NCI-H526 treated with DMSO at 0.1 percent for 48 hours (cell line): Measurements from ENCODE around the gene TLE1.

Experiments
- DNase-seq: peaks from one replicate; lab custom pipeline; 2025; lab: John Stamatoyannopoulos, UW

Gene TLE1

GRCh38 chr9:81549500-81550206, 139.7 kb downstream of the TLE1 start:
- no peak for DNase-seq

DNA sequence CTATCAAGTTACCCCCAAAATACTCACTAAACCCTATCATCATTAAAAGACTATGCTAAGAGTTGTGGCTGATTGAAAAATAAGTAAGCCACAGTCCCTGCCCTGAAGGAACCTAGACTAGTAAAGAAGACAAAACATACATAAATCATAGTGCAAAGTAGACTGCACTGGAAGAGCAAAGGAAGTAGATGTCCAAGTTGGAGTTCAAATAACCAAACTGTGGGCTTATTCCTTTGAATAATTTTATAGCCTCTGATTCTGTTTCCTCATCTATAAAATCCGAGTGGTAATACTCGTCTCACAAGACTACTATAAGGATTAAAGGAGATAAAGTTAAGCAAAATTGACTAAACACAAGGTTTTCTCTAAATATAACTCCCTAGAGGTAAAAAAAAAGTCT, 140.4 kb downstream of the TLE1 start:
- DNase-seq = no peak

- no peak for DNase-seq
Measured at GRCh38 chr9:81546489-81546888, 142.9 kb downstream of the TLE1 start.

DNA sequence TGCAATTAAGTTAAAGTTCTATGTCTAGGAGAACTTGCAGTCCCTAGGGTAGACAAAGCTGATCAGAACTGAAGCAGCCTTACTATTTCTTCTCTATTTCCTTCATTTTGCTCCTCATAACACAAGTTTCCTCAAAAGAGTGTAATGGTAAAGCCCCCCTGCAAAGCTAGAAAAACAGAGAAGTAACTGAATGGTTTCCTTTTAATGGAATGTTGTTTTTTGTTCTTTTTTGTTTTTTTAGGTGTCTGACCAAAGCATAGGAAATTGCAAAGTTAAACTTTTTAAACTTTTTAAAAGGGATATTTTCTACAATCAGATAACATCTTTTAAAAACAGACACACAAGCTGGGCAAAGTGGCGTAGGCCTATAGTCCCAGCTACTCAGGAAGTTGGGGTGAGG, 145.7 kb downstream of the TLE1 start:
- DNase-seq = no peak

GRCh38 chr9:81542118-81542889, 147.0 kb downstream of the TLE1 start:
- no peak for DNase-seq

DNA sequence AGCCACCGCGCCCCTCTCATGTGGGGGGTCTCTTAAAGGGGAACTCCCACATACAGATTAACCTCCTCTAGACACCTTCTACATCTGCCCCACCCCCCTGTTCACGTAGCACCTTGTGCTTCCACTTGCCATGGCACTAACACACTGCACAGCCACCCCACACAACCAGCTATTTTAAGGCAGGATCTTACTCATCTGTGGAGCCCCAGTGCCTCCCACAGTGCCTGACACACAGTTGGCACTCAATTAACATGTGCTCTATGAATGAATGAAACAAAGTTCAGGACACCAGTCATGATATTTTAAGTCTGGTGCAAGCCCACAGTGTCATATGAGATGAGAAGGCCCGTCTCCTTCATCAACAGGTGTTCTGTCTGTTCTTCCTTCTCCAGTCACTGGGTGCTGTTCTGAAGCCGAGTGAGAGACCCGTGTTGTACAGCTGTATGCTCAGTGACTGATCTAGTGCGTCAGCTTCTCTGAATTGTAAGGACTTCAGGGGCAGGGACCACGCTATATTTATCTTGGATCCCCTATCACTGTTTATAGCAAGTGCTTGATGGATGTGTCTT, 149.1 kb downstream of the TLE1 start:
- DNase-seq = no peak

DNA sequence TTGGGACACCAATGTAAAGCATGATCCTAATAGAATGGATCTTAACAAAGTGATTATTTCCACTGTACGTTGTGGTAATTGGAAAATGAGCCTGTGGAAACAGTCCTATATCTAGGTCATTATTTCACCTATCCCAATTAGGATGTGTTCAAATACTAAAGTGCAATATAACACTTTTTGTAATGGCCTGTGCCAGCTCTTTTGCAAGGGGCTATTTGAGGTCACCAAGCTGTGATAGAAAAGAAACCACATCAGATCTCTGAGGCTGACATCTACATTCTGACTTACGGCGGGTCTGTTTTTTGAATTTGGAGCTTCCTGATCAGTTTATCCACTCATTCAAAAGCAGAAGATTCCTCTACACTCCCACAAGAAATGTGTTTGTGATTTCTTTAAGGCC, 150.0 kb downstream of the TLE1 start:
- no peak for DNase-seq

DNA sequence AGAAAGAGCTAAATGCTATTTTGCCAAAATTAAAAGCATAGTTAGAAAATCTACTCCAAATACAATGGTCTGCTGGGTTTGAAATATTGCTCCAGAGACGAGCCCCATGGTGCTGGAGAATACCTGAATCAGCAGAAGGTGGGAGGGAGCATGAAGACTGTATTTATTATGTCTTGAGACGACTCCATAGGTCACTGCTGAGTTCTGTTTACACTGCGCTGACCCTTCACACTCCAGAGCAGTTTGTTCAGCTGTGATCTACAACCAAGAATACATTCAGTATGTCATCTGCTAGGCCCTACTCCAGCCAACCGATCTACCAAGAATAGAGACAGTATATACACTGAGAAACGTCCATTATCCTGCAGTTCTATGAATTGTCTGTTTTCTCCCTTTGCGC, 150.5 kb downstream of the TLE1 start:
- no peak for DNase-seq

GRCh38 chr9:81537964-81538363, 151.4 kb downstream of the TLE1 start:
- DNase-seq = no peak

DNA sequence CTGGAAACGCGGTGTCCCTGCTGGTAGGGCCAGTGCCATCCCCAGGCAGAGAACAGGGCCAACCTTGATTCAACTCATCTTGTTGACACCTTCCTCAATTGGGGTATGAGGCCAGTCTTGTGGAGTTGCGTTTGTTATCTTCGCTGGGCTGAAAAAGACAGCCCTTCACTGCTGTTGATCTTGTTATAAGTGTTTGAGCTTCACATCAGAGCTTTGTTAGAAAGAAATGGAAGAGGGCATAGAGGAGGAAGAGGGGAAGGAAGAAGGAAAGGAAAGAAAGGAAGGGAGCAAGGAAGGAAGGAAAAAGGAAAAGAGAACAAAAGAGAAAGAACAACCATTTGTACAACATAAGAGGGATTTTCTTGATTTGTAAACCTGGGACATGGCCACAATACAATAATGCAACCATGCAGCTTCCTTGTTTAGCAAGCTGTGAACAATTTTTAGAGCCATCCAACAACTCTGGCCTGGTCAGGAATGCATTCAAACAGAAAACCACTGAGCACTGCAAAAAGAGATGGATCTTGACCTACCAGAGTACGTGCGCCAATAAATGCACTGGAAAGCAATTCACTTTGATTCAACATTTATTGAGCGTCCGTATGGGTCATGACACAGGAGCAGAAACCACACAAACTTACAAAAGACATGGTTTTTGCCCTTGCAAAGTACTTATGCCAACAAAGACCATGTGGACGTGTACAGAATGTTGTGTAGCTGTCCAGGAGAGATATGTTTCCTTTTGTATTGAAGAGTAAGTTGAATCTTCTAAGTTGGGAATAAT, 152.9 kb downstream of the TLE1 start:
- DNase-seq = no peak

GRCh38 chr9:81535542-81536241, 153.7 kb downstream of the TLE1 start:
- no peak for DNase-seq

GRCh38 chr9:81534138-81534875, 155.0 kb downstream of the TLE1 start:
- DNase-seq = no peak
